ENCODE measurements around the gene C3. TPM values are rescaled to one million over a fixed set of nuclear protein-coding genes. Genes with fewer than 3 reads are reported as not detected.
"Not testable (repeated sequence)": the region's sequence is repeated elsewhere in the genome, so short reads cannot be mapped to it uniquely, and the experiment has no call there.

The C3 gene
- total RNA-seq, 1 experiment from 2014 or later: 7.0 TPM

DNA sequence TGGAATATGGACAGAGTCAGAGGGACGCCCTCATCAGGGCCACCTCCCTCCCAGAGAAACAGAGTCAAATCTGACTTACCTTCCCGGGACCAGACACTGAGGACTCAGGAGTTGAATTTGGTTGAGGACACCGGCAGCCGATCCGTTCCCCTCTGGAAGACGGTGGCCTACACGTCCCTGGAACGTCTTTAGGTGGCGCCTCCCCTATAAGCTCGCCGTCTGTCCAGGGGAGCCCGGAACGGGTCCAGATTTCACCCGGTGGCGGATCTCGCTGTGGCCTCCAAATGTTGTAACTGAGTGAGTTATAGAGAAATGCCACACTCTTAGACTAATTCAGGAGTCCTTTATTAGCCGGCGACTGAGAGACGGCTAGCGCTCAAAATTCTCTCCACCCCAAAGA is 59.5 kb downstream of the C3 start:
- Histone ChIP-seq H3K36me3 (ENCODE audit: control insufficient read depth in 1 of 2, insufficient read depth in 2 of 2, low read length in 2 of 2) (no peaks in the 10 kb centered on the region), H3K27ac (ENCODE audit: low read depth, low read length) (no peak overlapping the region), H3K9ac (ENCODE audit: low read length) (no peak overlapping the region), H3K79me2 (ENCODE audit: insufficient read depth, low read length) (no peaks in the 10 kb centered on the region), H3K9me2 (ENCODE audit: insufficient read depth) (no peaks in the 10 kb centered on the region), H3K4me1 (ENCODE audit: control insufficient read depth in 1 of 2, insufficient read depth in 2 of 2, low read length in 2 of 2) (no peaks in the 10 kb centered on the region), H2AFZ (ENCODE audit: low read depth, low read length, poor library complexity, severe bottlenecking) (no peak overlapping the region), H3K9me3 (ENCODE audit: control insufficient read depth in 1 of 2, insufficient read depth in 1 of 2, low read depth in 1 of 2, low read length in 2 of 2) (no peaks in the 10 kb centered on the region), H3K4me3 (replicated peaks in 1 of 2; ENCODE audit: low read depth in 1 of 2, low read length in 2 of 2) (no peak overlapping the region), H3K27me3 (ENCODE audit: insufficient read depth, low read length) (no peaks in the 10 kb centered on the region), H4K20me1 (ENCODE audit: insufficient read depth) (no peaks in the 10 kb centered on the region), H3K4me2 (ENCODE audit: low read length) (no peak overlapping the region)
- ChIA-PET CTCF (no interaction called here), RAD21 (ENCODE audit: low non-redundant PET in 1 of 2, low total read pairs in 2 of 2, uncharacterized antibody in 2 of 2, unreplicated experiment in 2 of 2) (no interaction called here), POLR2A (no interaction called here)
- intact Hi-C loops (cut with micrococcal nuclease): no loop called here
- no peak for TF ChIP-seq SIN3A (IDR thresholded peaks at IDR 0.05; ENCODE audit: low read depth)
- no peak for TF ChIP-seq RAD21 (IDR thresholded peaks at IDR 0.05; ENCODE audit: low read depth)
- TF ChIP-seq CBX3 (IDR thresholded peaks at IDR 0.05; ENCODE audit: low read depth): no peak
- no peak for TF ChIP-seq EGR1 (IDR thresholded peaks at IDR 0.05; ENCODE audit: low read depth)
- no peak for TF ChIP-seq ZNF274 (IDR thresholded peaks at IDR 0.05; ENCODE audit: low read depth, low read length)
- TF ChIP-seq SP1 (IDR thresholded peaks at IDR 0.05; ENCODE audit: low read depth): no peak
- no peak for TF ChIP-seq TCF7L2 (IDR thresholded peaks at IDR 0.05; ENCODE audit: borderline replicate concordance, extremely low read depth, insufficient read depth, insufficient read length)
- TF ChIP-seq, protein P1, sequence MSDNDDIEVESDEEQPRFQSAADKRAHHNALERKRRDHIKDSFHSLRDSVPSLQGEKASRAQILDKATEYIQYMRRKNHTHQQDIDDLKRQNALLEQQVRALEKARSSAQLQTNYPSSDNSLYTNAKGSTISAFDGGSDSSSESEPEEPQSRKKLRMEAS (IDR thresholded peaks at IDR 0.05): no peak
- no peak for TF ChIP-seq POLR2AphosphoS5 (IDR thresholded peaks at IDR 0.05; ENCODE audit: low read depth, low read length)
- TF ChIP-seq POLR2A (IDR thresholded peaks at IDR 0.05; ENCODE audit: borderline replicate concordance, extremely low read depth, insufficient read depth, insufficient read length): no peak
- TF ChIP-seq, protein P2, sequence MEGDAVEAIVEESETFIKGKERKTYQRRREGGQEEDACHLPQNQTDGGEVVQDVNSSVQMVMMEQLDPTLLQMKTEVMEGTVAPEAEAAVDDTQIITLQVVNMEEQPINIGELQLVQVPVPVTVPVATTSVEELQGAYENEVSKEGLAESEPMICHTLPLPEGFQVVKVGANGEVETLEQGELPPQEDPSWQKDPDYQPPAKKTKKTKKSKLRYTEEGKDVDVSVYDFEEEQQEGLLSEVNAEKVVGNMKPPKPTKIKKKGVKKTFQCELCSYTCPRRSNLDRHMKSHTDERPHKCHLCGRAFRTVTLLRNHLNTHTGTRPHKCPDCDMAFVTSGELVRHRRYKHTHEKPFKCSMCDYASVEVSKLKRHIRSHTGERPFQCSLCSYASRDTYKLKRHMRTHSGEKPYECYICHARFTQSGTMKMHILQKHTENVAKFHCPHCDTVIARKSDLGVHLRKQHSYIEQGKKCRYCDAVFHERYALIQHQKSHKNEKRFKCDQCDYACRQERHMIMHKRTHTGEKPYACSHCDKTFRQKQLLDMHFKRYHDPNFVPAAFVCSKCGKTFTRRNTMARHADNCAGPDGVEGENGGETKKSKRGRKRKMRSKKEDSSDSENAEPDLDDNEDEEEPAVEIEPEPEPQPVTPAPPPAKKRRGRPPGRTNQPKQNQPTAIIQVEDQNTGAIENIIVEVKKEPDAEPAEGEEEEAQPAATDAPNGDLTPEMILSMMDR (IDR thresholded peaks at IDR 0.05 in 2 of 3, conservative IDR thresholded peaks at IDR 0.05 in 1 of 3; ENCODE audit: borderline replicate concordance in 1 of 3, insufficient read depth in 1 of 3, low read depth in 2 of 3, low read length in 2 of 3): no peak
- TF ChIP-seq EZH2phosphoT487 (IDR thresholded peaks at IDR 0.05; ENCODE audit: borderline replicate concordance): no peak
- TF ChIP-seq, protein P3, sequence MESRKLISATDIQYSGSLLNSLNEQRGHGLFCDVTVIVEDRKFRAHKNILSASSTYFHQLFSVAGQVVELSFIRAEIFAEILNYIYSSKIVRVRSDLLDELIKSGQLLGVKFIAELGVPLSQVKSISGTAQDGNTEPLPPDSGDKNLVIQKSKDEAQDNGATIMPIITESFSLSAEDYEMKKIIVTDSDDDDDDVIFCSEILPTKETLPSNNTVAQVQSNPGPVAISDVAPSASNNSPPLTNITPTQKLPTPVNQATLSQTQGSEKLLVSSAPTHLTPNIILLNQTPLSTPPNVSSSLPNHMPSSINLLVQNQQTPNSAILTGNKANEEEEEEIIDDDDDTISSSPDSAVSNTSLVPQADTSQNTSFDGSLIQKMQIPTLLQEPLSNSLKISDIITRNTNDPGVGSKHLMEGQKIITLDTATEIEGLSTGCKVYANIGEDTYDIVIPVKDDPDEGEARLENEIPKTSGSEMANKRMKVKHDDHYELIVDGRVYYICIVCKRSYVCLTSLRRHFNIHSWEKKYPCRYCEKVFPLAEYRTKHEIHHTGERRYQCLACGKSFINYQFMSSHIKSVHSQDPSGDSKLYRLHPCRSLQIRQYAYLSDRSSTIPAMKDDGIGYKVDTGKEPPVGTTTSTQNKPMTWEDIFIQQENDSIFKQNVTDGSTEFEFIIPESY (IDR thresholded peaks at IDR 0.05; ENCODE audit: extremely low read depth, insufficient replicate concordance, low read length): no peak
- no peak for TF ChIP-seq ZFX (IDR thresholded peaks at IDR 0.05)
- TF ChIP-seq EZH2 (IDR thresholded peaks at IDR 0.05): no peak
- no peak for DNase-seq (ENCODE audit: low read depth, low spot score)
- no TSS peak for BruUV-seq (replicated peaks)
- ATAC-seq: no peak

DNA sequence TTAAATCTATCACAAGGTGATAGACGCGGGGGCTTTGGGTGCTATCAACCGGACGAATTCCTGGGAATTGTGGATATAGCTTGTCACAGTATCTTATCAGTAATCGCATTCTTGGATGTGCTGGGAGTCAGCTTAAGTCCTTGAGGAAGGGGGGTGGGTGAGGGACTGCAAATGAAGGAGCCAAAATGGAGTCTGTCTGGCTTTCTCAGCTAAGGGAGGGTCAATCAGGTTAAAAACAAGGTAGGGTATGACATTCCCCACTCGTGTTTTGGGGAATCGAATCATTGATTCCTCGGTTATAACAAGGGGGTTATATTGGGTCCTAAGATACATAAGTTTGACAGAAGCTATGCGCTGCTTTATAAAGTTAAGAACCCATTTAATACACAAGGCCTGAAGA is 64.1 kb downstream of the C3 start:
- H3K79me2 ChIP-seq (ENCODE audit: insufficient read depth, low read length); H3K9me3 ChIP-seq (ENCODE audit: control insufficient read depth in 1 of 2, insufficient read depth in 1 of 2, low read depth in 1 of 2, low read length in 2 of 2); ATAC-seq; H3K9me2 ChIP-seq (ENCODE audit: insufficient read depth); H2AFZ ChIP-seq (ENCODE audit: low read depth, low read length, poor library complexity, severe bottlenecking); POLR2A ChIA-PET; H3K4me2 ChIP-seq (ENCODE audit: low read length); RAD21 ChIA-PET (ENCODE audit: low non-redundant PET in 1 of 2, low total read pairs in 2 of 2, uncharacterized antibody in 2 of 2, unreplicated experiment in 2 of 2); H3K4me1 ChIP-seq (ENCODE audit: control insufficient read depth in 1 of 2, insufficient read depth in 2 of 2, low read length in 2 of 2); BruUV-seq (replicated peaks); DNase-seq (ENCODE audit: low read depth, low spot score); CTCF ChIA-PET; H3K9ac ChIP-seq (ENCODE audit: low read length); H4K20me1 ChIP-seq (ENCODE audit: insufficient read depth); H3K27me3 ChIP-seq (ENCODE audit: insufficient read depth, low read length); H3K4me3 ChIP-seq (replicated peaks in 1 of 2; ENCODE audit: low read depth in 1 of 2, low read length in 2 of 2); H3K36me3 ChIP-seq (ENCODE audit: control insufficient read depth in 1 of 2, insufficient read depth in 2 of 2, low read length in 2 of 2); H3K27ac ChIP-seq (ENCODE audit: low read depth, low read length); intact Hi-C loops (cut with micrococcal nuclease): not testable (repeated sequence)
